Panc1 (cell line): ENCODE measurements around the gene KATNIP. TPM values are rescaled to one million over a fixed set of nuclear protein-coding genes. Genes with fewer than 3 reads are reported as not detected.

Source experiments
- ATAC-seq: fragments of 200-7000 bp; cut with Tn5 transposase; 2 replicates; pipeline ENCODE4 v1.9.1; 2020; ENCODE audit warnings: mild to moderate bottlenecking, moderate library complexity
- BruUV-seq: library from RNA; stranded (reverse); fragments of 400-500 nt; replicated peaks from 2 replicates; lab custom pipeline; 2021; lab: Mats Ljungman, UMichigan
- CTCF ChIA-PET: fragments of 300-600 bp; sonication (Branson Sonifier 250); formaldehyde crosslinking; loops from one replicate; lab custom pipeline; 2022; ENCODE audit warnings: antibody characterized with exemption; lab: Charles Lee
- POLR2A ChIA-PET: fragments of 300-600 bp; sonication (Branson Sonifier 250); formaldehyde crosslinking; loops from one replicate; lab custom pipeline; 2022; ENCODE audit warnings: antibody characterized with exemption; lab: Charles Lee
- DNase-seq: peaks from one replicate; pipeline ENCODE4 v3.0.0-alpha.2; 2010; ENCODE audit warnings: low read depth, low spot score
- H3K27ac ChIP-seq: 2 replicates; pipeline ENCODE4 v1.5.1; 2011; ENCODE audit warnings: mild to moderate bottlenecking, low read length, inconsistent platforms
- H3K27me3 ChIP-seq: fragments of 200-500 bp; sonication (Bioruptor generic); 2 replicates; pipeline ENCODE4 v1.6.0; 2014; ENCODE audit warnings: low read length, inconsistent platforms; ENCODE audit not compliant: control insufficient read depth, insufficient read depth
- H3K36me3 ChIP-seq: fragments of 200-500 bp; sonication (Bioruptor generic); 2 replicates; pipeline ENCODE4 v1.5.1; 2014; ENCODE audit warnings: inconsistent platforms, mild to moderate bottlenecking, low read length, moderate library complexity; ENCODE audit not compliant: control insufficient read depth, insufficient read depth
- H3K4me1 ChIP-seq: 2 replicates; pipeline ENCODE4 v1.5.1; 2011; ENCODE audit warnings: inconsistent platforms, mild to moderate bottlenecking, low read length, moderate library complexity; ENCODE audit not compliant: control insufficient read depth, insufficient read depth
- H3K4me3 ChIP-seq, 2 experiments: 2 replicates each; pipeline ENCODE4 v1.5.1; 2011 to 2012; ENCODE audit warnings: low read depth in 2 of 2, low read length in 2 of 2, mild to moderate bottlenecking in 2 of 2, inconsistent platforms in 1 of 2, moderate library complexity in 1 of 2
- H3K9me3 ChIP-seq: fragments of 200-500 bp; sonication (Bioruptor generic); 2 replicates; pipeline ENCODE4 v1.5.1; 2014; ENCODE audit warnings: low read depth, mild to moderate bottlenecking, inconsistent platforms, low read length, moderate library complexity; ENCODE audit not compliant: control insufficient read depth, insufficient read depth
- CTCF ChIP-seq: fragments of 450-650 bp; IDR thresholded peaks from 2 replicates; pipeline ENCODE4 v1.5.1; 2017; ENCODE audit warnings: mild to moderate bottlenecking
- POLR2AphosphoS5 ChIP-seq: IDR thresholded peaks from 2 replicates; pipeline ENCODE4 v1.6.1; 2012; ENCODE audit warnings: mild to moderate bottlenecking, low read depth, low read length, moderate library complexity
- REST ChIP-seq, 2 experiments: IDR thresholded peaks; 2 replicates each; pipeline ENCODE4 v1.6.1; 2011 to 2012; ENCODE audit warnings: low read depth in 2 of 2, control low read depth in 1 of 2, low read length in 1 of 2, mild to moderate bottlenecking in 1 of 2, moderate library complexity in 1 of 2; ENCODE audit not compliant: insufficient read depth in 1 of 2
- SIN3A ChIP-seq: IDR thresholded peaks from 2 replicates; pipeline ENCODE4 v1.6.1; 2012; ENCODE audit warnings: low read depth, mild to moderate bottlenecking, low read length, moderate library complexity, borderline replicate concordance; ENCODE audit not compliant: insufficient read depth
- TCF7L2 ChIP-seq: IDR thresholded peaks from 2 replicates; pipeline ENCODE4 v1.6.1; 2011; ENCODE audit warnings: mild to moderate bottlenecking, low read depth, low read length, inconsistent platforms
- in situ Hi-C: cut with HindIII; loops from 2 replicates; pipeline ENCODE4 v1.10.0; 2016; ENCODE audit warnings: low sequenced_read_pairs, low pct_unique_long_range_greater_than_20kb
- intact Hi-C: fragments of 100-400 bp; cut with micrococcal nuclease; formaldehyde crosslinking; loops from one replicate; pipeline ENCODE4 v1.10.0; 2022; ENCODE audit not compliant: unreplicated experiment
- total RNA-seq: library from RNA; stranded (reverse); gene quantifications from one replicate; pipeline ENCODE4 v1.2.1, GENCODE V29; 2021; ENCODE audit not compliant: unreplicated experiment

Gene KATNIP
- total RNA-seq, 1 experiment from 2014 or later = 36.7 TPM

GRCh38 chr16:27503662-27504061, 46.3 kb upstream of the KATNIP start:
- intact Hi-C loops (no loop called here), in situ Hi-C loops (no loop called here)
- H3K4me3 ChIP-seq = no peak overlapping the region
- ATAC-seq (no peak), DNase-seq (no peak)
- no peak for TF ChIP-seq REST (IDR thresholded peaks at IDR 0.05; ENCODE audit: insufficient read depth in 1 of 2, low read depth in 2 of 2, low read length in 1 of 2)
- no peak for TF ChIP-seq SIN3A
- TF ChIP-seq CTCF = no peak
- TF ChIP-seq TCF7L2 = no peak
- TF ChIP-seq POLR2AphosphoS5 = no peak
- H3K9me3 ChIP-seq = no peaks in the 10 kb centered on the region
- ChIA-PET CTCF (no interaction called here), POLR2A (no interaction called here)
- H3K27me3 ChIP-seq = no peaks in the 10 kb centered on the region
- H3K4me1 ChIP-seq = no peaks in the 10 kb centered on the region
- peaks cover 30% of the 10 kb centered on the region for H3K36me3 ChIP-seq
- BruUV-seq = no TSS peak
- no peak overlapping the region for H3K27ac ChIP-seq

GRCh38 chr16:27505297-27506236, 44.4 kb upstream of the KATNIP start:
- BruUV-seq = no TSS peak

More at GRCh38 chr16:27505297-27506236, 44.4 kb upstream of the KATNIP start:
- Histone ChIP-seq H3K27ac (no peak overlapping the region), H3K36me3 (peaks cover 30% of the 10 kb centered on the region), H3K27me3 (no peaks in the 10 kb centered on the region), H3K9me3 (no peaks in the 10 kb centered on the region), H3K4me1 (no peaks in the 10 kb centered on the region), H3K4me3 (no peak overlapping the region)
- ChIA-PET POLR2A (no interaction called here), CTCF (interaction anchor here (0.7 kb wide), 1 partner anchor 11 kb away, joined by 3 read pairs; no protein-coding TSS in a partner anchor)
- in situ Hi-C loops (no loop called here), intact Hi-C loops (no loop called here)
- ATAC-seq (no peak), DNase-seq (no peak)
- TF ChIP-seq REST (IDR thresholded peaks at IDR 0.05; ENCODE audit: insufficient read depth in 1 of 2, low read depth in 2 of 2, low read length in 1 of 2) (no peak), TCF7L2 (no peak)
